Stimulated activated CD8-positive, alpha-beta memory T cell treated with anti-CD3 and anti-CD28 coated beads, Interleukin-15, amount 100 ng/mL, for 4 hours (primary cell): ENCODE data around the gene RAD50.
"Not testable (repeated sequence)": the region's sequence is repeated elsewhere in the genome, so short reads cannot be mapped to it uniquely, and the experiment has no call there.

Source experiments
- DNase-seq, 2 donors: peaks; one replicate each; pipeline ENCODE4 v3.0.0-alpha.2; 2020; ENCODE audit warnings: low read depth in 2 of 2

Gene RAD50

DNA sequence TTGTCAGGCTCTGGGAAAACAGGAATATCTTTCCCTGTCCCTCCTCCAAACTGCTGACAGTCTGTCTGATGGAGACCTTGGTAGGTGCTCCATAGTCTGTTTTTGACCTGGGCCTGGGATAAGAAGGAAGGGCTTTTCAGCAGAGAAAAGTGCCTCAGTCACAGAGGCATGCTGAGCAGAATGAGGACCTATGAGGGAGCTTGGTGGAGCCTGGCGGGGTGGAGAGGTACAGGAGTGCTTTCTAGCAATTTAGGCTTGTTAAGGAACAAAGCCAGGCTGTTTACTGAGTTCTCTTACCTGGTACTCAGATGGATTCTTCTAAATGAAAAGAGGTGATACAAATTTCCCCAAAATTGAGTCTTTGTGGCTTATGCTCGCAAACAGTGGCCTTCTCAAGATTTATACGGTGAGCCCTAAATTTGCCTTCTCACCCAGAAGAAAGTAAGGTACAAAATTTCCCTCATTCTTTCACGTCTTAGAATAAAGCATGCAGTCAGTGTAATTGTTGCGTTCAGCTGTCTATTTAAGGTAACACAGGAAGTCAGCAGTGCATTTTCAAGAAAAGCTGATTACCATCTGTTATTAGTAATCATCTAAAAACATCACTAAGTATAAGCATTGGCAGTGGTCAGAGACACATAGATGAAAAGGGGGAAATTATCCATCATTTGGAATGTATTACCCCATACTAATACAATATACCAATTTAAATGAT, 72.6 kb downstream of the RAD50 start:
- DNase-seq, result no peak

DNA sequence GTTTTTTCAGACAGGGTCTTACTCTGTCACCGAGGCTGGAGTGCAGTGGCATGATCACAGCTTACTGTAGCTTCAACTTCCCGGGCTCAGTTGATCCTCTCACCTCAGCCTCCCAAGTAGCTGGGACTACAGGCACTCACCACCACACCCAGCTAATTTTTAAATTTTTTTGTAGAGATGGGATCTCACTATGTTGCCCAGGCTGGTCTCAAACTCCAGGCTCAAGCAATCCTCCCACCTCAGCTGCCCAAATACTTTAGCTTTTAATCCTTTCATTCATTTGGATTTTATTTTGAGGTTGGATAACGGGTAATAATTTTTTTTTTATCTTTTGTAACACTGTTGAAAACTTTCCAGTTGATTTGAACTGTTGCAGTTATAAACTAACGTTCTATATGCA, 76.8 kb downstream of the RAD50 start:
- not testable (repeated sequence) for DNase-seq

DNA sequence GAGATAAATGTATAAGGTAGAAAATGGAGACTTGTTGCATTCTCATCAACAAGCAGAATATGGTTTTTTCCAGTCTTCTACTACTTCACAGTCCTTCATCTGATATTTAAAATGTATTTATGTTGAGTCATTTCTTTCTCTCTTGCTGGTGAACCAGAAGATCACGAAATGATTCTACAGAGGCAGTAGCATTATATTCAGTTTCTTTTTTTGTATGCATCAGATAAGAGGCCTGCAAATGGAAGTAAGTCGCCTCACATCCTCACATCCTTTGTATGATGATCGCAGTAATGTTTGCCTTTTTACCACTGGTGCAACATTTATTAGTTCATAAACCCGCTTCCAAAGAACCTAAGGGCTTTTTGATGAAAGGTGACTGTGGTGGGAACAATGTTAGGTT, 79.1 kb downstream of the RAD50 start:
- no peak for DNase-seq

DNA sequence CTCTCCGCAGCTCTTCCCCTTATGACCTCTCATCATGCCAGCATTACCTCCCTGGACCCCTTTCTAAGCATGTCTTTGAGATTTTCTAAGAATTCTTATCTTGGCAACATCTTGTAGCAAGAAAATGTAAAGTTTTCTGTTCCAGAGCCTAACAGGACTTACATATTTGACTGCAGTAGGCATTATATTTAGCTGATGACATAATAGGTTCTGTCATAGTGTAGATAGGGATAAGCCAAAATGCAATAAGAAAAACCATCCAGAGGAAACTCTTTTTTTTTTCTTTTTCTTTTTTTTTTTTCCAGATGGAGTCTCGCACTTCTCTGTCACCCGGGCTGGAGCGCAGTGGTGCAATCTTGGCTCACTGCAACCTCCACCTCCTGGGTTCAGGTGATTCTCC, 80.5 kb downstream of the RAD50 start:
- DNase-seq, result no peak

DNA sequence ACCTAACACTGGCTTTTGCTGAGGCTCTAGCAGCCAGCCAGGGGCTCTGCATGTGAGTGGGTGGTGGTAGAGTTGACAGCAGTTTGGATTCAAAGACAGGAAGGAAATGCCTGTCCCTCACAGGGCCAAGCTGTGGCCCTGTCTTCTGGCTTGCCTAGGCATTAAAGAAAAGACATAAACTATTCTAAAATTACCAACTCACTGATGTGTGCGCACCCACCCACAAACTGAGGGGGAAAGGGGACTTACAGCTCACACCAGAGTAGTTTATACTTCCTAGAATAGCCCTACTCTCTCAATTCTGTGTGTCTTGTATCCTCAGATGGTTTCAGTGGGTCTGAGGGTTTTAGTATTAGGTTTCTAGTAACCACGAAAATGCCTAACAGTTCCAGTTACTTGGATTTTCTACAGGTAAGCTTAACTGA, 82.9 kb downstream of the RAD50 start:
- no peak for DNase-seq

DNA sequence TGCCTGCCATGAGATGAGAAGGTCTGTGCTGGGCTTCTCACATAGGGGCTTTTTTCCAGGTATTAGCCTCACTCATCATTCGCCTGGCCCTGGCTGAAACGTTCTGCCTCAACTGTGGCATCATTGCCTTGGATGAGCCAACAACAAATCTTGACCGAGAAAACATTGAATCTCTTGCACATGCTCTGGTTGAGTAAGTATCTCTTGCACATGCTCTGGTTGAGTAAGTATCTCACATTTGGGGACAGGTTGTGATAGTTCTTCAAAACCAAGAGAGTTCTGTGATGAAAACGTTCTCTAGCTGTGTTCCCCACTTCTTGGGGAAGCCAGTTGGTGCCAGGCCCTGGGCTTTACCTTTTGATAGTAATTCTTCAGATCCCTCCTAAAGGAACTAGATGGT, 83.8 kb downstream of the RAD50 start:
- no peak for DNase-seq

DNA sequence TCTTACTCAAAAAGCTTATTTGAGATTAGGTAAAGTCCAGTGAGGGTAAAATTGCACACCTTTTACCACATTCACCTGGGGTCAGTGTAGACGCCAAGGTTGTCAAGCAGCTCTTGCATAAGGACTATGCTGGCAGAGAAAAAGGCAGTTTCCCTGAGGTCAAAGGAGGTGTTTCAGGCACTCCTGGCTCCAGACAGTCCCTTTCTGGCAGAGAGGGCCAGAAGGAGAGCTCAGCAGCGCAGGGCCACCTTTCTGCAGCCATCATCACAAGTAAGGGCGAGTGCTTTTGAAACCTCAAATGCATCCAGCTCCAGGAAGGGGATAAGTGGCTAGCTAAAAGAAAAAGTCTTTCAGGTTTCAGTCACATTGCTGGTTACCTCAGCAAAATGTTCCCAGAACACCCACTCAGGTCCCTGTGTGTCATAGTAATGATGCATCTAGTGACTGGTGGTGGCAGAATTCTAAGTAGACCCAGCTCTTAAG, 84.5 kb downstream of the RAD50 start:
- no peak for DNase-seq

DNA sequence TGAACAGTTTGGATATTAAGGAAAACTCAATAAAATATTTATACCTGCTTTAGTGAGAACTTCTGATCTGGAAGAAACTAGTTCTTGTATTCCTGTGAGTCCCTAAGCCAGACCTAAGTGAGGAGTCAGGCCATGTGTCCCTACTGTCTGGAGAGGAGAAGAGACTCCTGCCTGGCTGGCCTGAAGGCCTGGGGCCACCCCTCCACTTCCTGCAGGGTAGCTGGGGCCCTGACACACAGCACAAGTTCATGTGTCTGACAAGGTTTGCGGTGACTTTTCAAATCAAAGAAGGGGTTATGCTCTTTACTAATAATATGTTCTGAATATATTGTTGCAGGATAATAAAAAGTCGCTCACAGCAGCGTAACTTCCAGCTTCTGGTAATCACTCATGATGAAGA, 85.1 kb downstream of the RAD50 start:
- DNase-seq, result no peak

DNA sequence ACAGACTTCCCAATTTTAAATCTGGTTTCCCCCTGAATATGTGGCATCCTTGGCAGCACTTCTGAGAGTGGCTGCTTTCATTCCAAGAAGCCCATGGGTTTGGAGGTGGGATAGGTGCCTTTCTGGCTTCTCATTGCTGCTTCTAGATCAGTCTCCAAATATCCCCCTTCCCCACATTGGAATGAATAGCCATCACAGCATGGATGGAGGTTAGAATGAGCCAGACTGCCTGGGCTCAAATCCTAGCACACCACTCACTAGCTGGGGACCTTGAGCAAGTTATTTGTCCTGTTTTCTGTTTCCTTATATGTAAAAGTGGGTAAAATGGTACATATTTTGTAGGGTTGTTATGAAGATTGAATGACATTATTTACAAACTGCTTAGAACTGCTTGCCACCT, 87.4 kb downstream of the RAD50 start:
- no peak for DNase-seq

DNA sequence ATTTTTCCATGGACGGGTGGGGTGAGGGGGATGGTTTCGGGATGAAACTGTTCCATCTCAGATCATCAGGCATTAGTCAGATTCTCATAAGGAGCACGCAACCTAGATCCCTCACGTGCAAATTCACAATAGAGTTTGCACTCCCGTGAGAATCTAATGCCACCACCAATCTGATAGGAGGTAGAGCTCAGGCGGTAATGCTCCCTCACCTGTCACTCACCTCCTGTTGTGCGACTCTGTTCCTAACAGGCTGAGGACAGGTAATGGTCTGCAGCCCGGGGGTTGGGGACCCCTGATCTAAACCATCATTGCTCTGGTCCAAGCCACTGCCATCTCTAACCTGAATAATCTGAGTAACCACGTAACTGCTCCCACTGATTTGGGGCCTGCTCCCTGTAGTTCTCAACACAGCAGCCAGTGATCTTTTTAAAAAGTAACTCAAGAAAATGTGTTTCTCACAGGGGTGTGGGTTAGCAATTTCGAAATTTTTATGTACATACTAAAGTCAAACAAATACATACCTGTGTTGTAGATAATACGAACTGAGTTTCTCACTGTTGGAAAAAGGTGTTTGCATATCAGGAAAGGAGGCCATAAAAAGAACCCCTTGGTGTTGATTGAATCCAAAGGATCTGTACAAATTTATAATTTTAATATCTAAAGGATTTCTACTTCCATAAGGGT, 89.9 kb downstream of the RAD50 start:
- no peak for DNase-seq

DNA sequence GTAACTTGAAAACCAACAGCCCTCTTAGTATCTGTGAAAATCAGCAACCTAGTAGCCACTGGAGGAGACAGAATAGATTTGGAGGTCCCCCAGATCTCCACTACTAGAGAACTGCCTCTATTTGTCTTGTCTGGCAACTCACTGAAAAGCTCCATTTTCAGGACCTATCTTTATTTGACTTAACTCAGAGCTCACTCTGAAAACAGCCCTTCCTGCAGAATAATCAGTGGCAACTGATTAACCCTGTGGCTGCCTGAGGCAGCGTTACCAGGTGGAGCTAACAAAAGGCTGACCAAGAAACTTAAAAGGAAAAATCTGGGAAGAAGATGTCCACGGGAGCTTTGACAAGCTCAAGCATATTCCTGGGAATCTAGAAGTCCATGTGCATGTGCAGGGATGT, 90.7 kb downstream of the RAD50 start:
- DNase-seq, result no peak

DNA sequence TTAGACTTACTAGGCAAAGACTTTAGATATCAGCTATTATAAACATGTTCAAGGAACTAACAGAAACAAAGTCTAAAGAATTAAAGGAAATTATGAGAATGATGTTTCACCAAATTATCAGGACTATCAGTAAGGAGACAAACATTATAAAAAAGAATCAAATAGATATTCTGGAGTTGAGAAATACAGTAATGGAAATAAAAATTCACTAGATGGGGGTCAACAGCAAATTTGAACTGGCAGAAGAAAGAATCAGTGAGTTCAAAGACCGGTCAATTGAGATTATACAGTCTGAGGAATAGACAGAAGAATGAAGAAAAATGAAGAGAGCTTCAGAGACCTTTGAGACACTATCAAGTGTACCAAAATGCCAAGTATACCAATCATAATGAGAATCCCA, 91.6 kb downstream of the RAD50 start:
- no peak for DNase-seq

DNA sequence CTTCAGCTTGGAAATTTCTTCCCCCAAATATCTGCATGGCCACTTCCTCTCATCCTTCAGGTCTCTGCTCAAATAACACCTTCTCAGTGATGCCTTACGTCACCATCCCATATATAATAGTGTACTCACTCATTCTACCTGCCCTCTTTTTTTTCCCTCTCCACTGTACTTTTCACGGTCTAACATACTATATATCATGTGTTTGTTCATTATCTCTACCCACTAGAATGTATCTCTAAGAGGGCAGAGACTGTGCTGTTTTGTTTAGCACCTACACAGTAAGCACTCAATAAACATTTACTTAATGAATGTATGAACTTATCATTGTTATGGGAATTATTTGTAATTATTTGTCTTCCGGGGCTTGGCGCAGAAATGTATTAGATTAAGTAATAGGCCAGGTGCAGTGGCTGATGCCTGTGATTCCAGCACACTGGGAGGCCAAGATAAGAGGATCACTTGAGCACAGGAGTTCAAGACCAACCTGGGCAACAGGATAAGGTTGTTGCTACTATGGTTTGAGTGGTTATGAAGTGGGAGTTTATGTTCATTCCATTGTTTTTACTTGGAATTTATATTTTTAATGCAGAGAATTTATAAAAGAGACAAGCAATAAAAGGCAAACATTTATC, 95.2 kb downstream of the RAD50 start:
- no peak for DNase-seq

DNA sequence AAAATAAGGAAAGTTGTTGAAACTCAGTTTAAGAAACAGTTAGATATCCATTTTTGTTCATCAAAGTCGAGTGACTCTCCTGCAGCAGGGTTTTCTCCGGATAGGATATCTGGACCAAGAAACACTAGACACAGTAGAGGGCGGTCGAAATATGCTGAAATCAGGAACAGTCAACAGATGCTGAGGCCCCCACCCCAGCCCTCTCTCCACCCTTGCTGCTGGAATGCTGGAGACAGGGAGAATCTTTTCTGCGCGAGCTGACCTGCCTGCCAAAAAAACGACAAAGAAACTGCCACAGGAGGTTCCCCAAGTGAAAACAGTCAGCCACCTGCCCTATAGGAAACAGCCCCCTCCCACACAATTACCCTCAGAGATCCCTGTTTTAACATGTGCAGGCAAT, 96.9 kb downstream of the RAD50 start:
- no peak for DNase-seq

DNA sequence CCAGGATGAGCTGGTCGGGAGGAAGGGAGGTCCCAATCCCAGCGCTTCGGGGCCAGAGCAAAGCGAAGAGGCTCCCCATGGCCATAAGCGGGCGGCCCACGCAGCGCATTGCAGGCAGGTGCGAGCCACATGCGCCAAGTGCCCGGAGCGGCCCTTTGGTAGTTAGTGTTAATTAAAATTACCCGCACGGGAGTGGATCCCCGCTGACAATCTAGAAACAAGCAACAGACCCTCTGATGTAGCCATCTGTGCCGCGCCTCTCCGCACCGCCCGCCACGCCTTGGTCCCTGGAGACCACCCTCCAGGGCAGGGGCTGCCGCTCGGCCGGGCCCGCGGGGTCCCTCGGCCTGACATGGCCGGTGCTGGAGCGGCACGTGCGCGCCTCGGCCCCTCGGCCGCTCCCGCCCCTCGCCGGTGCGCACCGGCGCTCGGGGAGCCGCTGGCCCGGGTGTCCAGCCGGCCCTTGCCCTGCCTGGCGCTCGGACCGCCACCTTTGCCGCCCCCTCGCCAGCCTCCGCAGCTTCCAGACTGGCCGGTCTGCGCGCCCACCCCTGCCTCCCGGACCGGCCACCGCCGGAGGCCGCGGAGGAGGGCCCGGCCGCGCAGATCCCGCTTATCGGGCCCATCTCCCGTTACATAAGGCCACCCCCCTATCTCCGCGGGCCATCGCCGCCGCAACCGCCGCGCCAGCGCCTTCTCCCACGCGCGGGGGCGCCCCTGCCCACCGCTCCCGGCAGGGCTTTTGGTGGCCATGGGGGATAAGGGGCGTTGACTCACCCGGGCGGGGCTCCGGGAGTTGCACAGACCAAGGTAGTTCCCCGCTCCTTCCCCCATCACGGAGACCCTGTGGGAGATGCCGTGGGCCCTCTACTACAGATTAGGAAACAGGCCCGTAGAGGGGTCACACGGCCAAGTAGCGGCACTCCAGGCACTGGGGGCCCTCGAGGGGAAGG, 99.3 kb downstream of the RAD50 start:
- DNase-seq, result peak in 1 of 2 donors; percentile 34

DNA sequence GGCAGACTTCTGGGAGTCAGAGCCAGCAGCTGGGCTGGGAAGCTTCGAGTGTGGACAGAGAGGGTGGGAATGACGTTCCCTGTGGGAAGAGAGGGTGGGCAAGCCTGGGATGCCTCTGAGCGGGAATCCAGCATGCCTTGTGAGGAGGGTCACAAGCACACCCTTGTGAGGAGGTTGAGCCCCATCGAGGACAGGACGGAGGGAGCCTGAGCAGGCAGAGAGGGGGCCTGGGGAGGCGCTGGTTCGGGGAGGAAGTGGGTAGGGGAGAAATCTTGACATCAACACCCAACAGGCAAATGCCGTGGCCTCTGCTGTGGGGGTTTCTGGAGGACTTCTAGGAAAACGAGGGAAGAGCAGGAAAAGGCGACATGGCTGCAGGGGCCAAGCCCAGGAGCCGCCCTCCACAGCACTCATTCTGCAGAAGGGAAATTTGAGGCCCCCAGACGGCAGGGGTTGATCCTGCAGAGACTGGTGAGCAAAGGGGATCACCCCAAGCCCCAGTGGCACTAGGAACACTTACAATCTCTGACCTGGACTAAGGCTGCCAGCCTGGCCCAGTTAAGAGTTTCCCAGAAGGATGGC, 100.1 kb downstream of the RAD50 start:
- DNase-seq, result no peak

DNA sequence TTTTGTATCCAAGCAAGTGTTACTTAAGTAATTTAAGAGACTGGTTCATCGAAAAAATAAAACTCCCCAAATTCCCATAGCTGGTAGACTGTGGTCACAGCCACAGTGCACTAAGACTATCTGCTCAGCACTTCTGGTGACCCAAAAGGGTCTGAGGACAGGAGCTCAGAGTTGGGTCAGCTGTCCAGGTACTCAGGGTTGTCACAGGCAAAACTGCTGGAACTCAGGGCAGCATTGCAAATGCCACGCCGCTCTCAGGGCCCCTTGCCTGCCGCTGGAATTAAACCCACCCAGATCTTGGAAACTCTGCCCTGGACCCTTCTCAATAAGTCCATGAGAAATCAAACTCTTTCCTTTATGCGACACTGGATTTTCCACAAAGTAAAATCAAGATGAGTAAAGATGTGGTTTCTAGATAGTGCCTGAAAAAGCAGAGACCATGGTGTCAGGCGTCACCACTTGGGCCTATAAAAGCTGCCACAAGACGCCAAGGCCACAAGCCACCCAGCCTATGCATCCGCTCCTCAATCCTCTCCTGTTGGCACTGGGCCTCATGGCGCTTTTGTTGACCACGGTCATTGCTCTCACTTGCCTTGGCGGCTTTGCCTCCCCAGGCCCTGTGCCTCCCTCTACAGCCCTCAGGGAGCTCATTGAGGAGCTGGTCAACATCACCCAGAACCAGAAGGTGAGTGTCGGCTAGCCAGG, 101.1 kb downstream of the RAD50 start, which contains the start of gene IL13:
IL13 (plus strand) TSS at position 498 of the 705 bp plus-strand sequence; CDS start at position 512, 14 bp downstream.
- no peak for DNase-seq

DNA sequence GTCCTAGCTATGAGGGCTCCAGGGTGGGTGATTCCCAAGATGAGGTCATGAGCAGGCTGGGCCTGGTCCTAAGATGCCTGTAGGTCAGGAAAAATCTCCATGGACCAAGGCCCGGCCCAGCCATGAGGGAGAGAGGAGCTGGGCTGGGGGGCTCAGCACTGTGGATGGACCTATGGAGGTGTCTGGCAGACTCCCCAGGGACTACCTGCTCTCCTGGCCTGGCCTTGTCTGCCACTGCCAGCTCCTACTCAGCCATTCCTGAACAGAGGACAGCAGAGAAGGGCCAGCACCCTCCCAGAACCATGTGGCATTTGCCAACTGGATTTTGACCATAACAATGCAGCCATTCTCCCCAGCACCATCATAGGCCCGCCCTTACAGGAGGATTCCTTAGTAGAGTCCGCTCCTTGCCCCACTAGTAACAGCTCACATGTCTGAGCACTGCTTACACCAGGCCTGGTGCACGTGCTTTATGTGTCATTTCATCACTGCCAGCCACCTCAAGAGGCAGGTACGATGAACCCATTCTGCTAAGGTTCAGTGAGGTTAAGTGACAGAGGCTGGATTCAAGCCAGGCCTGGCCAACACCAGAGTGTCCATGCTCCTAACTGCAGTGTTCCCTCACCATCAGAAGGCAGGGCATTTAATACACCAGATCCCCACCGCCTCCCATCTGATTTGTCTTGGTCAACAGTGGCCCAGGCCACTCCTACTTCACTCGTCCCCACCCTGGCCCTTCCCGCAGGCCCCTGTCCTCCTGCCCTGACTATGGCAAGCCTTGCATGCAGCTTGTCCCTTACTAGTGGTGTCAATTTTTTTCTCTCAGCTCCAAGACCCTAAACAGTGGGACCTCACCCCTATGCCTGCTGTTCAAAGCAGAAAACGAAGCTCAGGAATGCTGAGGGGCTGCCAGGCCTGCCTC, 101.9 kb downstream of the RAD50 start:
- DNase-seq, result no peak
